ENCODE data around the gene MLLT10.

The MLLT10 gene

GRCh38 chr10:21747809-21748208 is 213.8 kb downstream of the MLLT10 start:
- no peak for DNase-seq

GRCh38 chr10:21749788-21750187 is 215.8 kb downstream of the MLLT10 start:
- DNase-seq = no peak

- no peak for DNase-seq
Measured at GRCh38 chr10:21750424-21750823, 216.4 kb downstream of the MLLT10 start.

- DNase-seq = no peak
Measured at GRCh38 chr10:21751341-21752310, 217.6 kb downstream of the MLLT10 start.

GRCh38 chr10:21753497-21754270 is 219.7 kb downstream of the MLLT10 start:
- no peak for DNase-seq

- DNase-seq = no peak
Measured at GRCh38 chr10:21754410-21755011, 220.5 kb downstream of the MLLT10 start.

GRCh38 chr10:21756707-21757106 is 222.7 kb downstream of the MLLT10 start:
- no peak for DNase-seq

- DNase-seq = no peak
Measured at GRCh38 chr10:21757185-21757901, 223.3 kb downstream of the MLLT10 start.

GRCh38 chr10:21758239-21758638 is 224.2 kb downstream of the MLLT10 start:
- no peak for DNase-seq

- no peak for DNase-seq
Measured at GRCh38 chr10:21758696-21759095, 224.7 kb downstream of the MLLT10 start.

- no peak for DNase-seq
Measured at GRCh38 chr10:21759232-21759631, 225.2 kb downstream of the MLLT10 start.

GRCh38 chr10:21760332-21760731 is 226.3 kb downstream of the MLLT10 start:
- no peak for DNase-seq

GRCh38 chr10:21764466-21765189 is 230.6 kb downstream of the MLLT10 start:
- no peak for DNase-seq

GRCh38 chr10:21769041-21769440 is 235.0 kb downstream of the MLLT10 start:
- DNase-seq = no peak

GRCh38 chr10:21771219-21771618 is 237.2 kb downstream of the MLLT10 start:
- DNase-seq = no peak

GRCh38 chr10:21776883-21777282 is 242.9 kb downstream of the MLLT10 start:
- no peak for DNase-seq

- DNase-seq = no peak
Measured at GRCh38 chr10:21791276-21791675, 257.2 kb downstream of the MLLT10 start.

Measured in activated naive CD4-positive, alpha-beta T cell (primary cell).